ENCODE measurements around the gene KCNAB1.
A peak's percentile ranks its signal among the peaks of the same experiment; 100 is the strongest.

The KCNAB1 gene

GRCh38 chr3:156469456-156469855, 349.1 kb downstream of the KCNAB1 start:
- no peak for DNase-seq (ENCODE audit: low read depth)
- no peak overlapping the region for H3K4me3 ChIP-seq (ENCODE audit: low read depth, low read length)

GRCh38 chr3:156471431-156471830, 351.1 kb downstream of the KCNAB1 start:
- no peak overlapping the region for H3K4me3 ChIP-seq (ENCODE audit: low read depth, low read length)
- no peak for DNase-seq (ENCODE audit: low read depth)

- no peak for DNase-seq (ENCODE audit: low read depth)
- no peak overlapping the region for H3K4me3 ChIP-seq (ENCODE audit: low read depth, low read length)
Observed at GRCh38 chr3:156472150-156472549, 351.8 kb downstream of the KCNAB1 start.

- no peak for DNase-seq (ENCODE audit: low read depth)
- no peak overlapping the region for H3K4me3 ChIP-seq (ENCODE audit: low read depth, low read length)
Observed at GRCh38 chr3:156472684-156473083, 352.3 kb downstream of the KCNAB1 start.

- no peak overlapping the region for H3K4me3 ChIP-seq (ENCODE audit: low read depth, low read length)
- DNase-seq (ENCODE audit: low read depth) = no peak
Observed at GRCh38 chr3:156473341-156473740, 353.0 kb downstream of the KCNAB1 start.

- DNase-seq (ENCODE audit: low read depth) = no peak
- no peak overlapping the region for H3K4me3 ChIP-seq (ENCODE audit: low read depth, low read length)
Observed at GRCh38 chr3:156474560-156475389, 354.4 kb downstream of the KCNAB1 start.

- peak; percentile 33 for DNase-seq (ENCODE audit: low read depth)
- H3K4me3 ChIP-seq (ENCODE audit: low read depth, low read length) = no peak overlapping the region
Observed at GRCh38 chr3:156477323-156477722, 356.9 kb downstream of the KCNAB1 start.

- no peak overlapping the region for H3K4me3 ChIP-seq (ENCODE audit: low read depth, low read length)
- no peak for DNase-seq (ENCODE audit: low read depth)
Observed at GRCh38 chr3:156478891-156479290, 358.5 kb downstream of the KCNAB1 start.

GRCh38 chr3:156479604-156480003, 359.2 kb downstream of the KCNAB1 start:
- DNase-seq (ENCODE audit: low read depth) = no peak

GRCh38 chr3:156480949-156481348, 360.6 kb downstream of the KCNAB1 start:
- no peak for DNase-seq (ENCODE audit: low read depth)
- no peak overlapping the region for H3K4me3 ChIP-seq (ENCODE audit: low read depth, low read length)

More at GRCh38 chr3:156479604-156480003, 359.2 kb downstream of the KCNAB1 start:
- H3K4me3 ChIP-seq (ENCODE audit: low read depth, low read length) = no peak overlapping the region

GRCh38 chr3:156483002-156483401, 362.6 kb downstream of the KCNAB1 start:
- no peak overlapping the region for H3K4me3 ChIP-seq (ENCODE audit: low read depth, low read length)
- no peak for DNase-seq (ENCODE audit: low read depth)

GRCh38 chr3:156483426-156483825, 363.0 kb downstream of the KCNAB1 start:
- peak; percentile 67 for DNase-seq (ENCODE audit: low read depth)
- no peak overlapping the region for H3K4me3 ChIP-seq (ENCODE audit: low read depth, low read length)

GRCh38 chr3:156483961-156484787, 363.8 kb downstream of the KCNAB1 start:
- peak; percentile 59 for DNase-seq (ENCODE audit: low read depth)
- peak overlapping the region; percentile 2 for H3K4me3 ChIP-seq (ENCODE audit: low read depth, low read length)

GRCh38 chr3:156488767-156489166, 368.4 kb downstream of the KCNAB1 start:
- no peak for DNase-seq (ENCODE audit: low read depth)
- no peak overlapping the region for H3K4me3 ChIP-seq (ENCODE audit: low read depth, low read length)

- no peak for DNase-seq (ENCODE audit: low read depth)
- no peak overlapping the region for H3K4me3 ChIP-seq (ENCODE audit: low read depth, low read length)
Observed at GRCh38 chr3:156489462-156489911, 369.1 kb downstream of the KCNAB1 start.

- DNase-seq (ENCODE audit: low read depth) = no peak
- H3K4me3 ChIP-seq (ENCODE audit: low read depth, low read length) = no peak overlapping the region
Observed at GRCh38 chr3:156491192-156491591, 370.8 kb downstream of the KCNAB1 start.

GRCh38 chr3:156492801-156493261, 372.5 kb downstream of the KCNAB1 start:
- no peak overlapping the region for H3K4me3 ChIP-seq (ENCODE audit: low read depth, low read length)
- peak; percentile 47 for DNase-seq (ENCODE audit: low read depth)

GRCh38 chr3:156493887-156494286, 373.5 kb downstream of the KCNAB1 start:
- H3K4me3 ChIP-seq (ENCODE audit: low read depth, low read length) = no peak overlapping the region
- no peak for DNase-seq (ENCODE audit: low read depth)

- no peak for DNase-seq (ENCODE audit: low read depth)
- H3K4me3 ChIP-seq (ENCODE audit: low read depth, low read length) = no peak overlapping the region
Observed at GRCh38 chr3:156495816-156496215, 375.4 kb downstream of the KCNAB1 start.

GRCh38 chr3:156497326-156497725, 376.9 kb downstream of the KCNAB1 start:
- DNase-seq (ENCODE audit: low read depth) = peak; percentile 42

More at GRCh38 chr3:156497326-156497725, 376.9 kb downstream of the KCNAB1 start:
- H3K4me3 ChIP-seq (ENCODE audit: low read depth, low read length) = no peak overlapping the region

All from skeletal muscle cell (primary cell).